Daoy (cell line): ENCODE measurements around the gene TFAP2C. TPM values are rescaled to one million over a fixed set of nuclear protein-coding genes. Genes with fewer than 3 reads are reported as not detected.

Experiments used
- DNase-seq: peaks from one replicate; pipeline ENCODE4 v3.0.0-alpha.2; 2015; ENCODE audit warnings: low read depth
- total RNA-seq: library from RNA; depleted of rRNA; stranded (reverse); fragments of >200 nt; shearing (Covaris generic); gene quantifications from 2 replicates; pipeline ENCODE4 v1.2.3, GENCODE V29; 2014; rRNA removed

The TFAP2C gene
- total RNA-seq, result 4.5 and 7.7 TPM in 2 replicates

DNA sequence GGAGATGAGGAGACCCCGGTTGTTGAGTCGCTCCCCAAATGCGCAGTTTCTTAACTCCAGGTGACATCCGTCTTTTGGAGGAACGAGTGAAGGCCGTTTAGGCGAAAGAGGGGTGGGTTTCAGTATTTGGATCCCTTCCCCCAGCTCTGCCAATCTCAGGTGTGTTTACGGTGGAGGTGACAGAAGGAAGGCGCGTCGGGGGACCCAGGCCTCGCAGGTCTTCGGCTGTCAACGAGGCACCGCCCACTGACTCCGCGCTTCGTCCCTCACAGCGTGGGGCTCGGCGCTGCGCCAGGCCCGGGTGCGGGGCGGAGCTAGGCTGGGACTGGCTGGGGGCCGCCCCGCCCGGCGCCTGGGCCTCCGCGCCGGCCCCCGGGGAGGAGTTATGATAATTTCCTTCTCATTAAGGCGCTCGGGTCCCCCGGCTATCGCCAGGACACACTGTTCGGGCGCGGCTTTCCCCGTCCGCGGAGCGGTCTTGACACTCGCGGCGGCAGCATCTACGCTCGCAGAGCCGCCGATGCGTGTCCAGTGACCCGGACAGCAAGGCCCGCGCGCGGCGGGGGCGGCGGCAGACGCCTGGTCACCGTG is at the start of gene TFAP2C:
Gene TFAP2C, plus strand, starts transcription at position 434 of the 591 bp plus-strand sequence. CDS start 239 bp downstream, outside the sequence.
- peak; percentile 86 for DNase-seq

DNA sequence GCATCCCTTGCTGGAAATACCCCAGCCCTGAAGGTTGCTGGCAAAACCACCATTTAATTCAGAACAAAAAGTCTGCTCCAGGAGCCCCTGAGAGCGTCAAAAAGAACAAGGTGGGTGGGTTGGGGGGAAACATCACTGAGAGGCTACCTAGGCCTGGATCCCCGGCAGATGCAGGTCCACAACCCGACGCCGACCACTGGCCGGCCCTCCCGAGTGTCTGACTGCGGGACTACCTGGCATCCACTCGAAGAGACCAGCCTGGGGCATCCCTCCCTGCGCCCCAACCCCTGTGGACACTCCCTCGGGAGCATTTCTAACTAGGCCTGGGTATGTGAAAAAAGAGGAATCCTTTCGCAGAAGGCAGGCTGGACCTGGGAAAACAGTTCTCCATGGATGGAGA is 48.9 kb upstream of the TFAP2C start:
- no peak for DNase-seq

- DNase-seq, result no peak
Observed at GRCh38 chr20:56581701-56582100, 47.4 kb upstream of the TFAP2C start.

DNA sequence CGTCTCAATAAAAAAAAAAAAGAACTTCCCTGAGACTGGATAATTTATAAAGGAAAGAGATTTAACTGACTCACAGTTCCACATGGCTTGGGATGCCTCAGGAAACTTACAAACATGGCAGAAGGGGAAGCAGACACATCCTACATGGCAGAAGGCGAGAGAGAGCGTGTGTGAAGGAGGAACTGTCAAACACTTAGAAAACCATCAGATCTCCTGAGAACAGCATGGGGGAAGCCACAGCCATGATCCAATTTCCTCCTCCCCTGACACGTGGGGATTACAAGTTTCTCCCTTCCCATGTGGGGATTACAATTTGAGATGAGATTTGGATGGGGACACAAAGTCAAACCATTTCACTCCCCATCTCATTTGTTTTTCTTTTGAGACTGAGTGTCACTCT is 46.6 kb upstream of the TFAP2C start:
- DNase-seq, result peak; percentile 5

- no peak for DNase-seq
Observed at GRCh38 chr20:56584916-56585315, 44.2 kb upstream of the TFAP2C start.

GRCh38 chr20:56587307-56588041 is 41.6 kb upstream of the TFAP2C start:
- DNase-seq, result no peak

DNA sequence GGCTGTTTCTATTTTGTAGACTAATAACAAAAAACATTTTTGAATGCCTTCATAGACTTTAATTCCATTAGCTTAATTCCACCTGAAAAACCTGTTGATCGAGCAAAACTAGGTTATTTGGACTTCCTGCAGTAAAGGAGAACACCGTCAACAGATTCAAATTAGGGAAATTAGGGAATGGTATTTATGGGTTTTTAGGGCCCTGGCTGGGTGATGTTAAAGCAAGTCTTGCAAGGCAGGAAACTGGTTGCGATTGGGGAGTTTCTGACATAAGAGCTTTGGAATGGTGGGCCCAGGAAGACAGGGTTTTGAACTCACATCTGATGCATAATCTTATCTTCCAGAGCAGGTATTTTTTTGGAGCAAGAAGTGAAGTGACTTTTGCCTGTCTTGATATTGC is 40.1 kb upstream of the TFAP2C start:
- no peak for DNase-seq

GRCh38 chr20:56589633-56590032 is 39.5 kb upstream of the TFAP2C start:
- no peak for DNase-seq

DNA sequence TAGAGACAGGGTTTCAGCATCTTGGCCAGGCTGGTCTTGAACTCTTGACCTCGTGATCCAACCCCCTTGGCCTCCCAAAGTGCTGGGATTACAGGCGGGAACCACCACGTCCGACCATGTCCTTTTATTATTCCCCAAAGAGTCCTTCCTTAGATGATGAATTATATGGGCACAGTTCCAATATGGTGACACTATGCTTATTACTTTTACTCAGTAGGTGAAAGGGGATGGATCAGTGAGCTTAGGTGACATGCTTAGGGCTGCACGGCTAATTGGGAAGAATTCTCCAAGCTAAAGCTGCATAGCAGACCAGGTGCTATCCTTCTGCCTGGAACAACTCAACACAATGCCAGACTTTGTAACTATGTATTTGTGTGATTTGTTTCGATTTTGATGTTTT is 38.2 kb upstream of the TFAP2C start:
- DNase-seq, result no peak

GRCh38 chr20:56592211-56592610 is 36.9 kb upstream of the TFAP2C start:
- no peak for DNase-seq

GRCh38 chr20:56592817-56593216 is 36.3 kb upstream of the TFAP2C start:
- peak; percentile 25 for DNase-seq

DNA sequence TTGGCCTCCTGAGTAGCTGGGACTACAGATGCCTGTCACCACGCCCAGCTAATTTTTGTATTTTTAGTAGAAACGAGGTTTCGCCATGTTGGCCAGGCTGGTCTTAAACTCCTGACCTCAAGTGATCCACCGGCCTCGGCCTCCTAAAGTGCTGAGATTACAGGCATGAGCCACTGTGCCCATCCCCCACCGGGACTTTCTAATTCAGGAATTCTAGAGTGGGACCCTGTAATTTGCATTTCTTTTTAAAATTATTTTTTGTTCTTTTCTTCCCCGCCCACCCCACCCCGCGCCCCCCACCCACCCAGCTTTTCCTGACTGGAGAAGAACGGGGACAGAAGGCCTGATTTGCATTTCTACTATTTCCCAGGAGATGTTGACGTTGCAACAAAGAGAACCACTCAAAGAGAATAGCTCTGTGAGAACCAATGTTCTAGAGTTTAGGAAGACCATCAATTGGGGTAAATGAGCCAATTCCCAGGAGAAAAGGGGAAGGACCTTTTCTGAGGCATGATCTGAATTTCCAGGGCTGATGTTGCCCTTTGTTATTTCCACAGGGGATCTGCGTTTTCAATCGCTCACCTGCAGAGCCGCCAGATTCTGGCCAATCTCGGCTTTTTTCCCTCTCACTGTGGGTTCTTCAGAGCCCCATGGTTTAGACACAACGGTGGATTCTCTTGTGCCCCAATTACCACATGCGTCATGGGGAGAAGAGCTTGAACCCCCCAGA is 33.2 kb upstream of the TFAP2C start:
- DNase-seq, result no peak

GRCh38 chr20:56601166-56601565 is 27.9 kb upstream of the TFAP2C start:
- no peak for DNase-seq

DNA sequence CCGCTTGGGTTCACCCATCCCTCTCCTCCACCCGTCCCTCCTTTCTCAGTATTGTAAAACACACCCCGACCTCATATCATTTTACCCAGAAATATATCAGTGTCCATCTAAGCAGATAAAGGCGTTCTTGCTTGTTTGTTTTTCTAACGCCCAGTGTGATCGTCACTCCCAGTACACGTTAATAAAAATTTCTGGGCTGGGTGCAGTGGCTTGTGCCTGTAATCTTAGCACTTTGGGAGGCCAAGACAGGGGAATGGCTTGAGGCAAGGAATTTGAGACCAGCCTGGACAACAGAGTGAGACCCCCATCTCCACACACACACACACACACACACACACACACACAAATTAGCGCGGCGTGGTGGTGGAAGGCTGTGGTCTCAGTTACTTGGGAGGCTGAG is 24.4 kb upstream of the TFAP2C start:
- no peak for DNase-seq

GRCh38 chr20:56605261-56605996 is 23.7 kb upstream of the TFAP2C start:
- DNase-seq, result no peak

GRCh38 chr20:56606174-56606945 is 22.7 kb upstream of the TFAP2C start:
- peak; percentile 15 for DNase-seq

- no peak for DNase-seq
Observed at GRCh38 chr20:56607061-56607704, 21.9 kb upstream of the TFAP2C start.

DNA sequence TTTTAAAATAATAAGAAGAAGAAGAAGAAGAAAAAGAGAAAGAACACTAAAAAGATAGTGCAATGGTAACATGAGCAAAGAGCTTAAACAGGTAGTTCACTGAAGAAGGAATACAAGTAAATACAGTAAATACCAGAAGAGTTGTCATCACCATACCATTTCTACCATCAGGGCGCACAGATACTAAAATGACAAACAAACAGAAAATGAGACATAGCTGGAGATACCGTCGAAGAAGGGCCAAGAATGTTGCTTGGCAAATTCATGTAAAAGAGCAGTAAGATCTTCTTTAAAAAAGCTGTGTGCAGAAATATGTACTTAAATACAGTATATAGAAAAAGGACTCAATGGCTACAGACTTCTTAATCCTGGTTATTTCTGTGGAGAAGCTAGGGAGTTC is 20.7 kb upstream of the TFAP2C start:
- DNase-seq, result no peak

GRCh38 chr20:56609321-56609720 is 19.8 kb upstream of the TFAP2C start:
- DNase-seq, result no peak

GRCh38 chr20:56610098-56610497 is 19.0 kb upstream of the TFAP2C start:
- no peak for DNase-seq

DNA sequence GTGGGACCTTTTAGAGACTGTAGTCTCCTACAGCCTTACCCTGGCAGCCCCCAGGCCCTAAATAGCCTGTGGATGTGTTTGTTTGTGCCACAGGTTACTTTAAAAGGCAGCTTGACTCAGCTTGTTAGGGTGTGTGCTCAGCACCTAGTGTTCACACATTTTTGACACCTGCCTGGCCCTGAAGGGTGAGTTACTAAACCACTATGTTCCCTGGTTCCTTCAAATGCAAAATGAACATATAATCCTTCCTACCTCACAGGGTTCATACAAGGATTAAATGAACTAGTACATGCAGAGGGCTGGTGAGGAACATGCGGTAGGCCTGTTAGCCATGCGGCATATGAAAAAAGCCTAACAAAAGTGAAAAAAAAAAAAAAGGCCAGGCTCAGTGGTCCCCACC is 14.9 kb upstream of the TFAP2C start:
- no peak for DNase-seq
